Neural progenitor cell (in vitro differentiated cells): Measurements from ENCODE around the gene KLHL3.

Source experiments
- CTCF ChIP-seq: fragments of 200-600 bp; sonication (generic); IDR thresholded peaks from 2 replicates; pipeline ENCODE4 v1.5.1; 2017; ENCODE audit warnings: antibody characterized with exemption, mild to moderate bottlenecking
- EZH2 ChIP-seq: fragments of 200-600 bp; sonication (generic); IDR thresholded peaks from 2 replicates; pipeline ENCODE4 v1.6.1; 2017; ENCODE audit warnings: antibody characterized with exemption, mild to moderate bottlenecking, moderate library complexity
- EZH2phosphoT487 ChIP-seq: fragments of 200-600 bp; sonication (generic); IDR thresholded peaks from 2 replicates; pipeline ENCODE4 v1.6.1; 2017; ENCODE audit warnings: antibody characterized with exemption

- TF ChIP-seq CTCF (no peak), EZH2 (no peak), EZH2phosphoT487 (no peak)
Measured at GRCh38 chr5:137672001-137672400, 63.9 kb downstream of the KLHL3 start.
